H1 (cell line): ENCODE measurements around the gene DECR2. TPM values are rescaled to one million over a fixed set of nuclear protein-coding genes. Genes with fewer than 3 reads are reported as not detected.

Experiments
- HDAC2 ChIP-seq, 2 experiments: fragments of 300-600 bp in 1 of 2; sonication (generic) in 1 of 2; IDR thresholded peaks; 2 replicates each; pipeline ENCODE4 v1.6.1; 2011 to 2012; ENCODE audit warnings: low read depth in 2 of 2, low read length in 2 of 2, mild to moderate bottlenecking in 2 of 2, moderate library complexity in 2 of 2, borderline replicate concordance in 1 of 2, inconsistent platforms in 1 of 2
- JUND ChIP-seq: IDR thresholded peaks from 2 replicates; pipeline ENCODE4 v1.6.1; 2011; ENCODE audit warnings: mild to moderate bottlenecking, improper control_type of control experiment, low read length
- SP2 ChIP-seq: IDR thresholded peaks from 2 replicates; pipeline ENCODE4 v1.6.1; 2012; ENCODE audit warnings: mild to moderate bottlenecking, low read length, inconsistent platforms
- polyA plus RNA-seq, 7 experiments: library from polyadenylated mRNA; depleted of rRNA in 3 of 7; stranded (reverse) in 5 of 7; unstranded in 2 of 7; fragments of >200 nt in 5 of 7; fragments of 200-250 nt in 2 of 7; gene quantifications; 1 replicate in 5 of 7; 2 replicates in 1 of 7; 4 replicates in 1 of 7; pipeline versions ENCODE4 v1.2.1 to v1.2.3, GENCODE V29; 2011 to 2013; ENCODE audit warnings: missing spikeins in 2 of 7, mixed read lengths in 2 of 7
- total RNA-seq: library from RNA; stranded (reverse); fragmentation: NEBNext Ultra II Directional; extraction: Animal tissue kit (Norgen Biotek cat#: 25700); gene quantifications from 2 replicates; pipeline ENCODE4 v1.2.1, GENCODE V29; 2021

Gene DECR2
- total and polyA plus RNA-seq, 2 of the 8 experiments (the other 6 are each of a cell fraction or from before 2014, with no cell fraction given) = 28.2 to 39.9 TPM

DNA sequence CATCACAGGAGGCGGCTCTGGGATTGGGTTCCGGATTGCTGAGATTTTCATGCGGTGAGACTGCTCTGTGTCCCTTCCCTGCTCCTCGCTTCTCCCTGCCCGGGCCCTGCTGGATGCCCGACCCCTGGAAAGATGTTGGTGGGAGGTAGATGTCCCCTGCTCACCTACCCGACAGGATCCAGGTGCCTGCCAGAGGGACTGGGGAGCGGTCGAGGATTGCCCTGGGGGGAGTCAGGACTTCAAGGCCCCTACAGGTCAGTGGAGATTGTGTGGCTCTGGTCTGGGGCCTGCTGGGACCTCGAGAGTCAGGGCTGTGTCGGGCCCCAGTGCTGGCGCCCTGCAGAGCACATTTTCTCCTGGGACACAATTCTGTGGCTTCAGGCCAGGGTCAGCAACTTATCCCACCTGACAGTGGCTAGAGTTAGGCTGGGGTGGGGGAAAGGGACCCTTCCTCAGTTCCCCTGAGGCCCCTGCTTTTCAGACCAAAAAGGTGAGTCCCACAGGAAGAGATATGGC is 3.3 kb downstream of the DECR2 start (continued):
- no peak for TF ChIP-seq SP2
- no peak for TF ChIP-seq JUND
- no peak for TF ChIP-seq HDAC2 (IDR thresholded peaks at IDR 0.05; ENCODE audit: borderline replicate concordance in 1 of 2, low read depth in 2 of 2, low read length in 2 of 2)
